Psoas muscle (tissue), 8 donors: ENCODE measurements around the gene MTHFD2. TPM values are rescaled to one million over a fixed set of nuclear protein-coding genes. Genes with fewer than 3 reads are reported as not detected.

Experiments used
- ATAC-seq, 4 donors: fragments of 200-7000 bp; cut with Tn5 transposase; one replicate each; pipeline ENCODE4 v1.9.1; 2020; ENCODE audit warnings: moderate library complexity in 3 of 4, mild to moderate bottlenecking in 2 of 4
- DNase-seq, 2 donors: peaks; one replicate each; pipeline ENCODE4 v3.0.0-alpha.2; 2020
- H3K27ac ChIP-seq: fragments of 200-600 bp; one replicate; pipeline ENCODE4 v1.8.0; 2022
- H3K27me3 ChIP-seq, 3 donors: fragments of 200-600 bp in 1 of 3; one replicate each; pipeline versions ENCODE4 v1.6.1 to v1.8.0; 2013 to 2022; ENCODE audit warnings: low read length in 2 of 3, mild to moderate bottlenecking in 2 of 3, moderate library complexity in 1 of 3; ENCODE audit not compliant: insufficient read depth in 3 of 3
- H3K36me3 ChIP-seq, 2 donors: fragments of 200-600 bp in 1 of 2; one replicate each; pipeline versions ENCODE4 v1.6.1 to v1.8.0; 2013 to 2022; ENCODE audit warnings: low read depth in 1 of 2, mild to moderate bottlenecking in 1 of 2, moderate library complexity in 1 of 2; ENCODE audit not compliant: insufficient read depth in 1 of 2
- H3K4me1 ChIP-seq: fragments of 200-600 bp; one replicate; pipeline ENCODE4 v1.8.0; 2022
- H3K4me3 ChIP-seq: fragments of 200-600 bp; one replicate; pipeline ENCODE4 v1.8.0; 2022; ENCODE audit warnings: mild to moderate bottlenecking
- H3K9me3 ChIP-seq: fragments of 200-600 bp; one replicate; pipeline ENCODE4 v1.8.0; 2022
- CTCF ChIP-seq: fragments of 200-600 bp; IDR thresholded peaks from one replicate; pipeline ENCODE4 v1.8.0; 2022; ENCODE audit warnings: antibody characterized with exemption
- WGBS, 3 donors: extraction: QIAGEN DNeasy Blood & Tissue Kit; methylation state at CpG; one replicate each; pipeline versions ENCODE4 v1.1.6 to v1.1.7; 2013; 5-methylcytosine and 5-hydroxymethylcytosine counted together
- intact Hi-C, 2 donors: fragments of 100-400 bp; cut with DNase I; formaldehyde crosslinking; loops; one replicate each; pipeline versions ENCODE4 v1.11.0 to v1.14.2; 2022
- polyA plus RNA-seq, 3 donors: library from polyadenylated mRNA; stranded (reverse); fragments of 200-250 nt; gene quantifications; one replicate each; pipeline ENCODE4 v1.2.3, GENCODE V29; 2013
- total RNA-seq, 4 donors: library from RNA; stranded (reverse); fragmentation: NEBNext Ultra II Directional in 2 of 4; extraction: Animal tissue kit (Norgen Biotek cat#: 25700) in 2 of 4; gene quantifications; one replicate each; pipeline versions ENCODE4 v1.2.1 to v1.2.4, GENCODE V29; 2021 to 2023
- donor health status: healthy with polysubstance abuse.
- donor health status: DM: no; HTN: no; CAD: no; lungs with moderate emphysema.
- donor health status: Bipolar disorder and iron deficiency.
- donor health status: healthy.
- donor health status: DM: yes; HTN: yes; CAD: no.
- donor health status: DM: no; HTN: no; CAD: no.
- donor health status: DM: no; HTN: no; CAD: no.
- donor health status: DM: yes; HTN: yes; CAD: no.

Gene MTHFD2
- total and polyA plus RNA-seq, 7 donors: 16.6 to 112 (median 60.4) TPM

DNA sequence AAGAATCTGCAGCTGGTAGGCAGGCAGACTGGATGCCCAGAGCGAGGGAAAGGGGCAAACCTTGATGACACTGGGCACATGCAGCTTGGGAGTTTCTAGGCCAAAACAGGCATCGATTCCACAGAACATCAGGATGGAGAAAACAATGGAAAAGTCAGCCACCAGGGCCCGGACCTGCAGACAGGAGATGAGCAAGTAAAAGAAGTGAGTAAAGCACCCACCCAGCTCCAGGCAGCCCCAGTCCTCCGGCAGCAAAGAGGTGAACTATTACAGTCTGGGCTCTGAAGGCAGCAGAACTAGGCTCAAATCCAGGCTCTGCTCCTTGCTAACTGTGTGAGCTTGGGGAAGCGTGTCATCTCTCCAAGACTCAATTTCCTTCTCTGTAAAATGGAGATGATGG is 36.6 kb downstream of the MTHFD2 start:
- 92 to 96% (median 92%) methylated on average over 5 of the region's 5 CpGs for WGBS, 3 donors
- TF ChIP-seq CTCF: no peak
- no peak for ATAC-seq

DNA sequence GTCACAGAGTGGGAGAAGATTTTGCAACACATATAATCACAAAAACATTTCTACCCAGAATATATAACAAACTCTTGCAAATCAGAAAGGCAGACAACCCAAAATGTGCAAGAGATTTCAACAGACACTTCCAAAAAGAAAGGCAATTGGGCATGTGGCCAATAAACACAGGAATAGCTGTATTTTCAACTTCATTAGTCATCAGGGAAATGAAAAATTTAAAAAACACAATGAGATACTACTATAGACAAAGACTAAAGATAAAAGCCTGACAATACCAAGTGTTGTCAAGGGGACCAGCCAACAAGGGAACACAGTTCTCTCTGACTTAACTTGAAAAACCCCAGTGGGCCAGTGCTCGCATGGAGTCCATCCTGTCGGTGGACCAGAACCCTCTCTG is 40.5 kb downstream of the MTHFD2 start:
- ATAC-seq: no peak
- intact Hi-C loops: no loop called here
- H3K27ac ChIP-seq: no peak overlapping the region
- no peak overlapping the region for H3K4me3 ChIP-seq
- 79 to 88% (median 84%) methylated on average over 2 of the region's 2 CpGs for WGBS, 3 donors
- no peak for TF ChIP-seq CTCF
- no peaks in the 10 kb centered on the region for H3K27me3 ChIP-seq
- no peaks in the 10 kb centered on the region for H3K9me3 ChIP-seq
- peaks cover 0 to 2% of the 10 kb centered on the region in 2 donors for H3K36me3 ChIP-seq
- DNase-seq: peak in 1 of 2 donors; percentile 3
- H3K4me1 ChIP-seq: no peaks in the 10 kb centered on the region

More for the DNA sequence above, 36.6 kb downstream of the MTHFD2 start:
- Histone ChIP-seq H3K27me3 (no peaks in the 10 kb centered on the region), H3K36me3 (peaks cover 0 to 2% of the 10 kb centered on the region in 2 donors), H3K27ac (no peak overlapping the region), H3K4me3 (no peak overlapping the region), H3K9me3 (no peaks in the 10 kb centered on the region), H3K4me1 (no peaks in the 10 kb centered on the region)
- DNase-seq: peak in 1 of 2 donors; percentile 14
- intact Hi-C loops: no loop called here

DNA sequence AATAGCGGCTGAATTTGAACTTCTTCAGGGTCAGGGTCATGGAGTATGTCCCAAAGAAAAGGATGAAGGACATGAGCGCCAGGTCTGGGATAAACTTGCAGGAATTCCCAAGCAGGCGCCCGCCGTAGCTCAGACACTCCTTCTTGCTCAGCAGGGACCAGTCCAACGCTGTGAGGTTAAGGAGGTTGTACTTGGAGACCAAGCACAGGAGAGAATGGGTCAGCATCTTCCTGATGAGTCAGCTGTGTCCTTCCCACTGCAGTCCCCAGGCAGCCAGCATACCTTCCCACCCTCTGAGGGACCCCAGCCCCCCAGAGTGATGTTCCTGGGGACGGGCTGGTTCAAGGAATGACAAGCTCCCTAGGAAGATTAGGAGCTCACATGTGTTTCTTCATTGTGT is 40.9 kb downstream of the MTHFD2 start:
- 76 to 87% (median 79%) methylated on average over 7 of the region's 7 CpGs for WGBS, 3 donors
- Histone ChIP-seq H3K36me3 (peaks cover 0 to 1% of the 10 kb centered on the region in 2 donors), H3K9me3 (no peaks in the 10 kb centered on the region), H3K4me3 (no peak overlapping the region), H3K27ac (no peak overlapping the region), H3K27me3 (no peaks in the 10 kb centered on the region), H3K4me1 (no peaks in the 10 kb centered on the region)
- intact Hi-C loops: no loop called here
- DNase-seq: peak in 1 of 2 donors; percentile 16
- TF ChIP-seq CTCF: no peak
- no peak for ATAC-seq

GRCh38 chr2:74242354-74243071 is 44.1 kb downstream of the MTHFD2 start:
- 66 to 88% (median 67%) methylated on average over 7 of the region's 7 CpGs for WGBS, 3 donors
- H3K9me3 ChIP-seq: no peaks in the 10 kb centered on the region
- DNase-seq (peak in 1 of 2 donors; percentile 8), ATAC-seq (peak in 2 of 4 donors; percentile 28 to 53)
- H3K4me1 ChIP-seq: no peaks in the 10 kb centered on the region
- H3K36me3 ChIP-seq: no peaks in the 10 kb centered on the region
- H3K4me3 ChIP-seq: no peak overlapping the region
- no peak overlapping the region for H3K27ac ChIP-seq
- intact Hi-C loops: no loop called here
- no peaks in the 10 kb centered on the region for H3K27me3 ChIP-seq
- no peak for TF ChIP-seq CTCF

- Histone ChIP-seq H3K4me3 (no peak overlapping the region), H3K27me3 (no peaks in the 10 kb centered on the region), H3K27ac (no peak overlapping the region), H3K9me3 (no peaks in the 10 kb centered on the region), H3K36me3 (no peaks in the 10 kb centered on the region), H3K4me1 (no peaks in the 10 kb centered on the region)
- DNase-seq: no peak
- TF ChIP-seq CTCF: no peak
- no peak for ATAC-seq
- intact Hi-C loops: no loop called here
- WGBS, 3 donors: 64 to 92% (median 75%) methylated on average over 3 of the region's 3 CpGs
Observed at GRCh38 chr2:74244286-74244685, 45.9 kb downstream of the MTHFD2 start.
